SHP77 (cell line): ENCODE data around the gene SDK1.

Source experiments
- DNase-seq, 2 experiments: peaks; one replicate each; lab custom pipeline; 2025; lab: John Stamatoyannopoulos, UW

SDK1 gene

DNA sequence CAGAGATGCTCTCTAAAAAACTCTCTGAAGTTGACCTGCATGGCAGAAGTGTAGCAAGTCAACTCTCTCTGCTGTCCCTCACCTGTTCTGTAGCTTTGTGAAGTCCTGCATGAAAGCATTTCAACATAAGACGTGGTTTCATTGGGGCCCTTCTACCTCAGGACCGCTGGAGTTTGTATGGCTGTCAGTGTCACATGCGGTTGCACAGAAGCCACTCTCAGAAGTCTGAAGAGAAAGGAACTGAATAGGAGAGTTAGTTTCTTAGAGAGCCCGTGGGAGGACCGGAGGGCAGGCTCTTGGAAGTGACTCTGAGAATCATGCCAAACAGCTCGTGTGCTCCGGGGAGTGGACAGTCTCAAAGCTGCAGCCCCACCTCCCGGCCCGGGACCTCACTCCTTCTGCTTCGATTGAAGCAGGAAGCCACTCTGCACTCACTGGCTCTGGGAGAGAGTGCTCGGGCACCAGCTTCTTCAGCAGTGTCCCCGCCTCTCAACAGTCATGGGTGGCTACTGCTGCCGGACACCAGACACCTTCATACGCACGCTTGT lies 486.7 kb downstream of the SDK1 start:
- no peak for DNase-seq

DNA sequence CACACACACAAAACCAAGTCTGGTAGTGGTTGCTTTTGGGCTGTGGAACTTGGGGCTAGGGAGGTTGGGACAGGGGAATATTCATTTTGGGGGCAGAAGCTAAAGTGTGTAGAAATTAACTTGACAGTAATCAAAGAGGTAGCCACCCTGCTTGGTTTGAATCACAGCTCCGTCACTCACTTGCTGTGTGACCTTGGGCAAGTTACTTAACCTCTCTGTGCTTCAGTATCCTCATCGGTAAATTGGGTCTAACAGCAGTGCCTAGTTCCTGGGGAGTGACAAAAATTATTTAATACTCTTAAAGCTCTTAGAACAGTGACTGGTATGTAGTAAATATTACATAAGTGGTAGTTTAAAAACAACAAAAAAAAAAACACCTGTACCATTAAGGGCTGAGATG lies 489.8 kb downstream of the SDK1 start:
- no peak for DNase-seq

DNA sequence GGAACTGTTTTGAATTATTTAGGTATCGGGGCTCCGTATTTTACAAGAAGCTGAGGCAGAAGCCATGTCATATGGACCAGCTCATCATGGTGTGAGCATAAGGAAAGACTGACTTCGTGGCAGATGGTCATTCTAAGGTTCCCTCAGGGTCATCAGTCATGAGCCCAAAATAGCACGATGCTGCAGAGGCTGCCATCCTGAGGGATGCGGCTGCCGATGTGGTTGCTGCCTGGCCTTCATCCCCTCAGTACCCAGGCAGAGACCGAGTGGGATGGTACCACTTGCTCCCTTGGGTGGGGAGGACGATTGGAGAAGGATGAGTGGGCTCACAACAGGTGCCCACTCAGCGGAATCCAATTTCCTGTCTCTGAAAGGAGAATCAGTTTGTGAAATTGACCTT lies 490.3 kb downstream of the SDK1 start:
- DNase-seq = no peak

DNA sequence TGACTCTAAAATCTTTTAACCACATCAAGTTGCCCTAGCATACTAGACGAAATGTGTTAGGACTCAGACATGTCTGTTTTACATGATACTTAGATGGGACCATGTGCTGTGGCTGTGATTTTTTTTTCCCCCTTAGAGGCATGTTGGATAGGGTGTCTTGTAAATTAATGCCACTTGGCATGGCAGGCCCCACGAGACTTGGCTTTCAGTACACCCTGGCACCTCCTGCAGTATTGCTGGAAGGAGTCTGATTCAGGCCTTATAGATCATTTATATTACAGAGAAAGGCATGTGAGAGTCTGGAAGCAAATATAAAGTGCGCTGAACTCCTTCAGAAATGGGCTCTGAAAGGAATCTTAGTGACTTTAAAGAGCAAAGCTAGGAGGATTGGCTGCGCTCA lies 494.1 kb downstream of the SDK1 start:
- DNase-seq = no peak

DNA sequence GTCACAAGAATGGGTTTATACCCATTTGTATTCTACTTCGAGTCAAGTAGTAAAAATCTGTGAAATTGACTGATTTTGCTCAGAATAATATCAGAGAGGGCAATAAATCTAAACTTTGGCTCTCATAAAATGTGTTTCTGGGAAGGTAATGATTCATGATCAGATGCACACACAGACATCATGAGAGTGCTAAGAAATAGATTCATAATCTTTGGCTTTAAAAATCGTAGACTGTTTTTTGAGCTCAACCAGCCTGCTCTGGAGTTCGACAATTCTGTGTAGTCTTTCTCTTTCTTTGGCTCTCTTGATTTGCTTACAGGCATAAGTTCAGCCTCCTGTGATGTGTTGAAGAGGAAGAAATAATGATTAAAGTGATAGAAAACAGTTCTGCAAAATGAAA lies 494.7 kb downstream of the SDK1 start:
- DNase-seq = no peak

DNA sequence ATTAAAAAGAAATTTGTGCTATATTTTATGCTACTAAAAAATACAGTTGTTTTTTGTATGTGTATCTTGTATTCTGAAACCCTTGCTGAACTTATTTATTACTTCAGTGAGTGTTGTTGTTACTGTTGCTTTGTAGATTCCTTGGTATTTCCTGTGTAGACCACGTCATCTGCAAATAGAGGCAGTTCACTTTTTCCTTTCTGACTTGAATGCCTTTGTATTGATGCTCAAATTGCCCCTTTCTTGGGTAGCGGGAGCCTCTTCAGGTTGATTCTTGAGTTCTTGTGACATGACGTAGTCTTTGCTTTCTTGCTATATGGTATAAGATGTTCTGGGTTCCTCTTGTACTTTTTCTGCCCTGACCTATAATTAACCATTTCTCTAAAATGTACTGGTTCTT lies 504.1 kb downstream of the SDK1 start:
- no peak for DNase-seq

DNA sequence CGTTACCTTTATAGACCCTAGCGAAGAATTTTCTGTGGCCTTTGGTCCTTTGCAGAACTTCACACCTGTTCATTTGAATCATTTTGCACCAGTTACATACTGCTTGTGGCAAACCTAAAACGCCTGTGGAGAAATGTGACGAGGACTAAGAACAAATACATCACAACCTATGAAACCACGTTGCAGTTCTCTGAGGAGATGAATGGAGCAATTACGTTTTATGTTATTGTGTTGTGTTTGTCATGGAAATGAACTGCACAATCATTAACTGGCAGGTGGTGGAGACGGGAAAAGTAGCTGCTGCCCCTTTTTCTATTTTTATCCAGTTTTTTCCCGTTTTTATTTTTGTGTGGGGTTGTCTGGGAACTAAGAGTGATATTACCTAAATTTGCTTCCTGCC lies 505.5 kb downstream of the SDK1 start:
- no peak for DNase-seq

DNA sequence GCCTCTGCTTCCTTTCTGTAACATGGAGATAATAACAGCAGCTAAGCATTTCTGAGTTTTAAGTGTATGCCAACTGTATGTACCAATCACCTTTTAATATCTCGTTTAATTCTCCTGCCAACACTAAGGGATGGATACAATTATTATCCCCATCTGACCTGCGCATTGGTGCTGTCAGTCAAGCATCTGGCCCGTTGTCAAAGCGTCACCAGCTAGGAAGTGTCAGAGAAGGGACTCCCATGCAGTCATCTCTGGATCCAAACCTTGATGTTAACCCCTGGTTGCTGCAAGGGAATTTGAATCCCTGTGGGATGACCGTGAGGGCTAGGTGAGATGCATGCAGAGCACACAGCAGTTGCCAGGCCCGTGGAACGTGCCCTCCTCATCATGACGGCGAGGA lies 506.8 kb downstream of the SDK1 start:
- no peak for DNase-seq

DNA sequence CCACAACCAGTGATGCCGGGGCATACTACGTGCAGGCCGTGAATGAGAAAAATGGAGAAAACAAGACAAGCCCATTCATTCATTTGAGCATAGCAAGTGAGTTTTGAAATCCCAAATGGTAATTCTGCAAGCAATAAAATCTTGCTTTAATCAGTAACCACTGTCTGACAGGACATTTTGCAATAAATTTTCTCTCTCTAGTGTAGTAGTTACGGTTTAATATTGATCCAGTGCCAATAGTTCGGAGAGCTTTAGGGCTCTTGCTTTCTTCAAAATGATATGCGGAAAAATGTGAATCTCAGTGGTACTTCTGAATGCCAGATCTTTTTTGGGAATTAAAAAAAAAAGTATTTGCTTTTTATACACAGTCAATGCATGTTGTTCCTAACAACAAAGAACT lies 520.4 kb downstream of the SDK1 start:
- DNase-seq = no peak

DNA sequence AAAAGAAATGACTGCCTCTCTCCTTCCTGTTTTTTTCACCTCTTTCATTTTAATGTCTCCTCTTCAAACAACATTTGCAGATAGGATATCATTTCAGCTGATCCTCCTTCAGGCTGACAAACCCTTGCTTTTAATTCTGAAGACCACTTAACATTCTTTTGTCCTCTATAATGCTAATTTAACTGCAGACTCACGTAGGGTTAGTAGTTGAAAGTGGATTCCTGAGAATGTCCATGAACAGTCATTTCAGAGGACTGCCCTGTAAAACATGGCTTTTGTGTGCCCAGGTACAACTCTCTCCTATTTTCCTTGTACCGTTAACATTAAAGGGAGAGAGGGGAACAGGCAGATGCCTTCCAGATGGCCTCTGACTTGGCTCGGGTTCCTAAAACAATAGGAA lies 524.4 kb downstream of the SDK1 start:
- DNase-seq = no peak

DNA sequence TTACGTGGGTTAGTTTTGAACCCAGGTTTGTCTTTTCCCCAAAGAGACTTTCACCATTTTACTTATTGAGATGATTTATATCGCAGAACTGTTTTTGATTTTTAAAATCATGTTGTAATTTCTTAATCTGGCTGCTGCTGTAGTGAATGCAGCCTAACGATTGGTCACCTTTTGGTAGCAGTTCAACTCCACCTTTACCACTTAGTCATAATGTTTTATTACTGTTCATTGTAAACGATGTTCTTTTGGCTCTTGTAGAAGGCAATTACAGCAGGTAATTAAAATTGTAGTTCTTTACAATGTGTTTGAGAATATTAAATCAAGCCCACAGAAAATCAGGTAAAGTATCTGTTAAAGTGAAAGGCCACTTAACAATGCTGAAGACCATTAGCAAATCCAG lies 531.1 kb downstream of the SDK1 start:
- DNase-seq = no peak

DNA sequence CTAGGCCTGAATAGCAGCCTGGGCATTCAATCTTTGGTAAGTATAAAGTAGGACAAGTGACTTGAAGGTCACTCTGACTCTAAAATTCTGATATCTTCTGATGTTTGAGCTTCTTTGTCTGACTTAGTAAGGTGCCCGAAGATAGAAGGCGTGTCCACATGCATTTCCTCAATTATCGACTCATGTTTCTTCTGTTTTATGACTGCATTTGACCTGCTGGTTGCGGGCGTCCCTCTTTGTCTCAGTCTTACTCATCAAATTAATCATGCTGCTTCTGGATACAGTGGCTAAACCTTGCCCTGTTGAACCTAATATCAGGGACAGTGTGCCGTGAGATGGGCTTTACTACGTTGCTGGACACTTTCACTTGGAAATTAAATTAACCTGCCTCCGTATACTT lies 534.1 kb downstream of the SDK1 start:
- no peak for DNase-seq

DNA sequence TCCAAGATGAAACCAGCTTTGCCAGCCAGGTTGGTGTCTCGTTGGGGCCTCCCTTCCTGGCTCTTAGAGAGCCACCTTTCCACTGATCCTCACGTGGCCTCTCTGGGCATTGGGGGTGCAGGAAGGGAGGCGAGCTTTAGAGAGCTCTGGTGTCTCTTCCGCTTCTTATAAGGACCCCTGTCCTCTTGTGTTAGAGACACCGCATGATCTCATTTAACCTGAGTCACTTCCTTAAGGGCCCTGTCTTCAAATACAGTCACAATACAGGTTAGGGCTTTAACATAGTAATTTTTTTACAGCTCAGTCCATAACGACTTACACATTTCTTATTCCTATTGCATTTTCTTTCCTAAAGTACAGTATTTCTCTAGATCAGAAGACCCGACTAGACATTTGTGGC lies 535.8 kb downstream of the SDK1 start:
- DNase-seq = no peak

DNA sequence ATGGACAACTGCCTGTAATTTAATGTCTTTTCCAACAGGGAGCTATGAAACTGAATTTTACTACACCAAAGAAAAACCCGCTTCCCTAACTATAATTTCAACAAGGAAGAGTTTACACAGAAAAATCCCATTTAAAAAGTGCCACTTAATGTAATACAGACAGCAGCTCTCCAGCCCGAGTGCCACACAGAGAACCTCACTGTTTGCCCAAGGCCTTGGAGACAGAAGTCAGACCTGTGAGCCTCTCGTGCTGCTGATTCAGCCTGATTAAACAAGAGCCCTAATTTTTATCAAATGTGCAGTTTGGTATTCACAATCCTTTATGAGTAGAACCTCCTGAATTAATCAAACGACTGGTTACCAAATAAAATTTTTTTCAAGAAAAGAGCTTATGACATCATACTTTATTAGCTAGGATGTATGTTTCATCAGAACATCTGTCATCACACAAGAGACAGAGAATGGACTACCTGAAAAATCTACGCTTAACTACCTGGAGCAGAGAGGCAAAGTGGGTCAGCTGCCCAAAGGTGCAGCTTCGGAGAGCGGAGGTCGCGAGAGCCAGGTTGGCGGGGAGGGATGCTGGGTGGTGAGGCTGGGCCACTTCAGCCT lies 543.6 kb downstream of the SDK1 start:
- DNase-seq = no peak

DNA sequence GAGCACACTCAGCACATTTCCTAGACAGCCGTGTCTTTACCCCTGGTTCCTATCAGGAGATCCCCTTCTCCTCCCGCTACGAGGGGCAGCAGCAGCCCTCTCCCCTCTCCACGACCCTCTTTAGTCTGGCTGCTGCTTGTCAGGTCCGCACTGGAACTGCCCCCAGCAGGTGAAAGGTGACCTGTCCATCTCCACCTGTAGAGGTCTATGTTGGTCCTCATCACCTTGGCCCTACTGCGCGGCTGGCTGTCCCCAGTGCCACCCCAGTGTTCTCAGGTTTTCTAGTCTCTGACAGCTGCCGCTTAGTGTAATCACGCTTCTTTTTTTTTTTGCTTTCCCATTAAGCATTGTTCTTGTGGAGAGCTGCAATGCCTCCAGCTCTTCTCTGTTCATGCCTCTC lies 545.7 kb downstream of the SDK1 start:
- DNase-seq = no peak

DNA sequence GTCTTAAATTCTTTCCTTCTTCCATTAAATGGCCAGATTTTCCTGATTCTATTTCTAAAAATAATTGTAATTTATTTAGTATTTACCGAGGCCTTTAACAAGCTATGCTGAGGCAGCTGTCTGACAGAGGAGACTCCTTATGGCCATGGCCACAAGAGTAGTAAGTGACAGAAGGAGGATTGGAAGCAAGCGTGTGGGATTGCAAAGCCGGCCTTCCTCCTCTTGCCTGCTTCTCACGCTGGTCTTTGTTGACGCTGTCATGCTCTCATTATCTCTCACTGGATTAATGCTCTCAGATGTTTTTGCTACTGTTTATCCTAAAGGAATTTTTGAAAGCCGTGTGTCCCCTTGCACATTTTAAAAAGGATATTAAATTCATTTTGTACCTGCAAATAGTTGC lies 546.3 kb downstream of the SDK1 start:
- no peak for DNase-seq

DNA sequence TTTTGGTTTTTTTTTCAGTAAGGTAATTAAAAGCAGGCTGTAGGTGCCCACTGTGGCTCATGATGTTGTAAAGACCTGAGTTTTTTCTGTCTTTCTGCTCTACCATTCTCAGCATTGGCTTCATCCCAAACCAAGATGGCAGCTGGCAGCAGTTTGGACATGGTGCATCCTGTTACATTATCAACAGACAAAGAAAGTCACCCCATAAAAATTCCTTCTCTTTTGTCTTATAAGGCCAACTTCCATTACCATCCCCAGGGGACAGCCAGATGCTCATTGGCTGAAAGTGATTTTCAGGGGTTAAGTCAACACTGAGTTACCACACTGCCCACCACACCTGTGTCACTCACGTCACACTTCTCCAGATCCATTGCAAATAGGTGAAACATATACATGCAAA lies 558.4 kb downstream of the SDK1 start:
- DNase-seq = no peak

DNA sequence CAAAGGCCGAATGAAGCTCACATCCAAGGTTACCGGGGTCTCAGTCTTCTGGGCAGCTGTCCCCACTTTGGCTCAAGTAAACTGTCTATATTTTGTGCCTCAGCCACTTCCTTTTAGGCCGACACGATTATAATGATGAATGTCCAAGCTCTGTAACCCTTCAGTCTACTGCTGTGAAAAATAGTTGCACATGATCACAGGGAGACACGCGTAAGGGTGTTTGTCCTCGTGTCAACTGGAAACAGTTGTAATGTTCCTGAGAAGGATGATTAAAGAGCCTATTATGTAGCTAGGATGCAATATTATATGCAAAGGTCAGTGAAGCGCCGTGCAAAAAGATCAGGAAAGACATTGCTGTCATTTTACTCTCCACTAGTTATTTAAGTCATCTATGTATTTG lies 559.9 kb downstream of the SDK1 start:
- no peak for DNase-seq

DNA sequence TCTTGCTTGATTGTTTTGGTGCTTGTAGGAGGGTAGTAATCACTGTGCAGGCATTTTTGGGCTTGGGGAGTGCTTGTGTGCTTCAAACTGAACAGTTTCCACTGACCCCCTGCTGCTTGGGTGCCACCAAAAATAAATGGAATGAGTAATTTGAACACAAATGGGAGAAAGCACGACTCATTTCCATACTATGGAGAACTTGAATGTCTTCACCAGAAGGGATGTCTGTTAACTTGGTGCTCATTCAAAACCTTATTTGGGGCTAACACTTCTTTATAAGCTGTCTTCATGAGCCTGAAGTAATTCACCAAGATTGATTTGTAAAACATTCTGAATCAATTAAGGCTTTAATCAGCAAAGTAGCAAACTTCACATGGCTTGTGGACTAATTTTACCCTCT lies 560.3 kb downstream of the SDK1 start:
- DNase-seq = no peak

DNA sequence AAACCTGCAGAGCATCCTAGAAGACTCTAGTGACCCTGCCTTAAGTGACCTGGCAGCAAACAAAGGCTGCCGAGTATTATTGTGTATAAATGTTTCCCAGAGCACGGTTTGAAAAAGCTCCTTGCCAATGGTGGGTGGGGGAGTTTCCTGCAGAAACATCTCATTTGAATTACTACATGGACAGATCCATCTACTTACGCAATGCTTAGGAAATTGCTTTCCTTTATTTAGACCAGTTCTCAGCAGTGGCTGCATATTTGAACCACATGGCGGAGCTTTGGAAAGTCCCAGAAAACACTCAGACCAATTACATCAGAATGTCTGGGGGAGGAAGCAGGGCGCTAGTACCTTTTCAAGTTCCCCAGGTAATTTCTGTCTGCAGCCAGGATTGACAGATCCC lies 560.9 kb downstream of the SDK1 start:
- DNase-seq = no peak

DNA sequence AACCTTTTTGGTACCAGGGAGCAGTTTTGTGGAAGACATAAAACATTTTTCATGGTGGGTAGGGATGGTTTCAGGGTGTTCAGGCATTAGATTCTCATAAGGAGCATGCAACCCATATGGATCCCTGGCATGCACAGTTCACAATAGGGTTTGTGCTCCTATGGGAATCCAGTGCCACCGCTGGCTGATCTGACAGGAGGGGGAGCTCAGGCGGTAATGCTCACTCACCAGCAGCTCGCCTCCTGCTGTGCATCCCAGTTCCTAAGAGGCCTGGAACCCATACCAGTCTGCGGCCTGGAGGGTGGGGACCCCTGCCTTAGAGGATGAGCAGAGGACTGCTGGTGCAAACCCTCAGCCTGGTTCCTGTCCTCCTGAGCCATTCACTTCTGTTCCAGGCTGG lies 561.7 kb downstream of the SDK1 start:
- DNase-seq = no peak

DNA sequence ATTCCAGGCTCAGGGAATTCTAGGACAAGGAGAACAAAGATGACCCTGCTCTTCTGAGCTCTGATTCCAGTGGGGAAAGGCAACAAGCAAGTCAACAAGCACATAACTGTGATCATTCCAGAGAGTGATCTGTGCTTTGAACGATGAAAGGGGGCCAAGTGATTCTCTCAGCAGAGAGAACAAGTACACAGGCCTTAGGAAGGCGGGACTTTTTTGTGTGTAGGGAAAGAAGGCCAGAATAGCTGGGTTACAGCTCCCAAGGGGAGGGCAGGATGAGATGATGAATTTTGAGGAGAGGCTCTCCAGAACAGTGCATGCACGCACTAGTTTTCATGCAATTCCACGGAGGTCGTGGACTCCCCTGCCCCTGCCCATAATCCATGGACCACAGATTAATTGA lies 565.2 kb downstream of the SDK1 start:
- DNase-seq = no peak

DNA sequence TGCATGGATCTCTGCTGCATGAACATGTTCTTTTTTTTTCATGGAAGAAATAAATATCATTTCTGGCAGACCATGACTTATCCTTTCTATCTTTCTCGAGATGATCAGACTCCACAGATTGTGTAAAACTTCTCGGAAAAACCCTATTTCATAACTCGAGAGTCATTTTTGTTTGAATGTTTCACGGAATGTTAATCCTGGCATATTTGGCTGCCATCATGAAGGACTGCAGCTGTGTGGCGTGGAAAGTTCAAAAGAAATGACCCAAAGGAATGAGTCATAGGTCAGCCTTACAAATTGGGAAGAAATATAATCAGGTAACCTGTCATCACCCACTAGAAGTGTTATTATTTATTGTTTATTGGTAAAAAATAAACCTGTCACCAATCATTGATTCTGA lies 566.8 kb downstream of the SDK1 start:
- DNase-seq = no peak

DNA sequence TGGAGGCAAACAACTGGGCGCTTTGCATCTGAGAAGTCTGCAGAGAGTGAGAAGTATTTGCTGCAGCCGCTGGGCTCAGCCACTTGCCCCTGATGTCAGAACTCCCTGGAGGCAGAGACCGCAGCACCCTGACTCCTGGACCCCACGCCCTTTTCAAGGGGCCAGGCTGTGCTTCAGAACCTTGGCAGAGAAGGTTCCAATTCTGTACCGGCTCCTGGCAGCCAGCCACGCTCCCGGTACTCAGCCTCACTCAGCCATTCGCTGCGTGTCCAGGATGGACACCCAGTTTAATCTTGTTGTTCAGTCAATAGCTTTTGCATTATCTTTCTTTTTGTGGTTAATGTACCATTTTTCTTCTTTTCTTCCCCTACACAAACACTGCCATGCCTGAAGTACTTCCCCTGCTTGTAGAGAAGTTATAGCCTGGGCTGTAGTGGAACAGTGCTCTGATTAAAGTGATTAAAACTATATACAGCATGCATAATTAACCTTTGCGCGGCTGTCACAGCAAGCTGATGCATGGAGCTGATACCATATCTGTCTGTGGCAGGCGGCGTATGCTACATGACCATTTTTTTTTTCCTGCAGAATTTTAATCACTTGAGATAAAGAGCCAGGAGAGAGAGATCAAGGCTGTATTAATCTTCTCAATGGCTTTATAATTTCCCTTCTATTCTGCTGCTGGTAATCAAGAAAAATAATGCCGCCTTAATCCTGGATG lies 578.5 kb downstream of the SDK1 start:
- peak in 1 of 2 experiments; percentile 24 for DNase-seq
